ENCODE data around the gene ADH1C. TPM values are rescaled to one million over a fixed set of nuclear protein-coding genes. Genes with fewer than 3 reads are reported as not detected.
"Not testable (repeated sequence)": the region's sequence is repeated elsewhere in the genome, so short reads cannot be mapped to it uniquely, and the experiment has no call there.

Gene ADH1C
- total RNA-seq, 2 donors from 2014 or later = not detected

DNA sequence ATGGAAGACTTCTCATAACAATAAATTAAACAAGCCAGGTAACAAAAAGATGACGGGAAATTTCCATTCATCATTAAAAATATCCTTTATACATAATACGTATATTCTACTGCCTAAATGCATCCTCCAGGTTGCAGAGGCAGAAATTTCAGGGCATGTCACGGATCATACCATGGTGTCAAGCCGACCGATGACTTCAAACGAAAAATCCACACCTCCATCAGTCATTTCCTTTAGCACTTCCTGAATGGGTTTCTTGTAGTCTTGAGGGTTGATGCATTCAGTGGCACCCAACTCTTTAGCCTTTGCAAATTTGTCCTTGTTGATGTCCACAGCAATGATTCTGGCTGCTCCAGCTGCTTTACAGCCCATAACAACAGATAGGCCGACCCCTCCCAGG is 9.9 kb downstream of the ADH1C start:
- H3K27ac Mint-ChIP-seq; H3K4me3 Mint-ChIP-seq; ATAC-seq (replicated peaks in 1 of 2); H3K9me3 Mint-ChIP-seq; DNase-seq; H3K36me3 Mint-ChIP-seq (ENCODE audit: insufficient read depth in 2 of 2); H3K4me1 Mint-ChIP-seq (ENCODE audit: low read depth); H3K27me3 Mint-ChIP-seq (ENCODE audit: low read depth): not testable (repeated sequence)

DNA sequence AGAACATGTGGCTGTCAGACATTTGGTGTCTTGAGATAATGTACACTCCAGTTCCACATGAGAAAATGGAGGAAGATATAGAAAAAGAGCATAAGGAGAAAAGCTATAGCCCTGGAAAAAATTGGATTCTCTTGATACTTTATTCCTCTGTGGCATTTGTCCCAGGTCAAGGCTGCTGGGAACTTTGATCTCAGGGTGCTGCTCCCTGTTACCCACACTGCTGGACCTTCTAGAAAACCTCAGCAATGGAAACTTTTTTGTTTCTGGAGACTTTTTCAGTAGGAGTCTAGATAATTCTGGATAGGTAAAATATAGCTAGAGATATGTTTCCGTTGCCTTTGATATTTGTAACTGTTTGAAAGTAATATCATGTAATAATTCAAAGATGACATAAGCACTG is 11.1 kb downstream of the ADH1C start:
- DNase-seq = no peak
- H3K27ac Mint-ChIP-seq = no peak overlapping the region
- no peaks in the 10 kb centered on the region for H3K4me1 Mint-ChIP-seq (ENCODE audit: low read depth)
- H3K27me3 Mint-ChIP-seq (ENCODE audit: low read depth) = peaks cover 5% of the 10 kb centered on the region
- H3K36me3 Mint-ChIP-seq (ENCODE audit: insufficient read depth in 2 of 2) = no peaks in the 10 kb centered on the region
- no peaks in the 10 kb centered on the region for H3K9me3 Mint-ChIP-seq
- no peak for ATAC-seq (replicated peaks in 1 of 2)
- no peak overlapping the region for H3K4me3 Mint-ChIP-seq

DNA sequence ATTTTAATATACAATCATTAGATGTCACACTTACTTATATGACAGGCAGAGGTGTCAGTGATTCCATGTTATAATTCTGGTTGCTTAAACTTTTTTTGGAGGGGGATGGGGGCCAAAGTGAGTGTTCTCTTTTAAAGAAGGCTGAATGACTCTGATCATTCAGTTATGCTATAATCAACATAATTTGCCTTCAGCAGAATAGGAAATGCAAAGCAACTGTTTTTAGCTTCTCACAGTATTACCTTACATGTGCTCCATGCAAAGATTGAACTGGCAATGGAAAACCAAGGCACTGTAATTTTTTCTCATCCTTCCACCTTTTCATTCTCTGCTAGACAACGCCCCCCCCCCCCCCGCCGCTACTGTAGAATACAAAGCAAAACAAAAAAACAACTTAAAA is 13.4 kb downstream of the ADH1C start:
- ATAC-seq (replicated peaks in 1 of 2) (no peak), DNase-seq (no peak)
- Mint-ChIP-seq H3K4me3 (no peak overlapping the region), H3K9me3 (no peaks in the 10 kb centered on the region), H3K27me3 (ENCODE audit: low read depth) (peaks cover 5% of the 10 kb centered on the region), H3K36me3 (ENCODE audit: insufficient read depth in 2 of 2) (no peaks in the 10 kb centered on the region), H3K27ac (no peak overlapping the region), H3K4me1 (ENCODE audit: low read depth) (no peaks in the 10 kb centered on the region)

DNA sequence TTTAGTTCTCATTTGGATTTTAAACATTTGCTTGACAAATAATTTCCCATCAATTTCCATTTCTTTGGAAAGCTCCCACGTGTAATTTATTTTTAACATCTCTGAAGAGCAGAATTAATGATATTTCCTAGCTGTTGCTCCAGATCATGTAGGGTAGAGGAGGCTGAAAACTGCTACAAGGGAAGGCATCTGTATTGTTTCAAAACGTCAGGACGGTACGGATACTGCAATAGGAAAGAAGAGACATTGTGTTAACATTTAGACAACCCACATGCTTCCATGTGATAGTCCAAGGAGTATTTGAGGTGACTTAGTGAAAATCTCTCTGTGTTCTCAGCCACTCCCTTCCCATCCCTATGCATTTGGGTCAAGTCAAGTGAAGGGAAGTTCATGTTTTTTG is 16.0 kb downstream of the ADH1C start:
- peaks cover 0 to 2% of the 10 kb centered on the region in 2 donors for H3K9me3 Mint-ChIP-seq
- no peak for ATAC-seq (replicated peaks in 1 of 2)
- H3K27ac Mint-ChIP-seq = no peak overlapping the region
- DNase-seq = no peak
- no peak overlapping the region for H3K4me3 Mint-ChIP-seq
- H3K27me3 Mint-ChIP-seq (ENCODE audit: low read depth) = peaks cover 8% of the 10 kb centered on the region
- H3K36me3 Mint-ChIP-seq (ENCODE audit: insufficient read depth in 2 of 2) = no peaks in the 10 kb centered on the region
- no peaks in the 10 kb centered on the region for H3K4me1 Mint-ChIP-seq (ENCODE audit: low read depth)

DNA sequence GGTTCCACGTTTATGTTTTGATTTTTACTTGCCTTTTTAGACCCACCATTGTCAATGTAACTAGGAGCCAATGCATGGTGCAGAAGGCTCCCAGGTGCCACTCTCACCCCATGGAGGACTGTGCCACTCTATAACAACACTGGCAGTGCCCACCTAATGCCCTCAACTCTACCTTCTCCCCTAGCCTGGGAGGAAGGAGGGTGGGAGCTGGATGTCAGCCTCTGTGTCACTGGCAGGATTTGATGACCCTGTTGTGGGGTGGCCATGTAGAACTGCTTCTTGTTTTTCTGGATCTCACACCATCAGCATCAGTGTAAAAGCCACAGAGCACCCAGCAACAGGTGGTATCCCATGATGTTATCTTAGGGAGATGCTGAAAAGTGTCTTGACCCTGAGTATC is 17.7 kb downstream of the ADH1C start:
- H3K4me1 Mint-ChIP-seq (ENCODE audit: low read depth) = no peaks in the 10 kb centered on the region
- no peak for ATAC-seq (replicated peaks in 1 of 2)
- no peak for DNase-seq
- H3K4me3 Mint-ChIP-seq = no peak overlapping the region
- no peaks in the 10 kb centered on the region for H3K36me3 Mint-ChIP-seq (ENCODE audit: insufficient read depth in 2 of 2)
- peaks cover 0 to 2% of the 10 kb centered on the region in 2 donors for H3K9me3 Mint-ChIP-seq
- H3K27me3 Mint-ChIP-seq (ENCODE audit: low read depth) = peaks cover 5% of the 10 kb centered on the region
- no peak overlapping the region for H3K27ac Mint-ChIP-seq

DNA sequence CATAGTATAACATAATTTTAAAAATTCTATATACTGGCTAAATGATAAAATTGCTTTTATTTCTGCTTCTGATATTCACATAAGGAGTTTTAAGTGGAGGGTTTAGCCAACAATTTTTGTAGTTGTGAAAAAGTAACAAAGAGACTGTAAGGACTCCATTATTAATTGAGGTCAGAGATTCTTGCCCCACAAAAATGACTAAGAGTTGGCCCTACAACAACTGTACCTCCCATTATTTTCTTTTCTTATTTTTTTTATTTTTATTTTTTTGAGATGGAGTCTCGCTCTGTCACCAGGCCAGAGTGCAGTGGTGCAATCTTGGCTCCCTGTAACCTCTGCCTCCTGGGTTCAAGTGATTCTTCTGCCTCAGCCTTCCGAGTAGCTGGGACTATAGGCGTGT is 21.9 kb downstream of the ADH1C start:
- Mint-ChIP-seq H3K9me3 (peaks cover 0 to 2% of the 10 kb centered on the region in 2 donors), H3K4me3 (no peak overlapping the region), H3K4me1 (ENCODE audit: low read depth) (no peaks in the 10 kb centered on the region), H3K27me3 (ENCODE audit: low read depth) (peaks cover 5% of the 10 kb centered on the region), H3K27ac (no peak overlapping the region), H3K36me3 (ENCODE audit: insufficient read depth in 2 of 2) (no peaks in the 10 kb centered on the region)
- DNase-seq = no peak
- no peak for ATAC-seq (replicated peaks in 1 of 2)

DNA sequence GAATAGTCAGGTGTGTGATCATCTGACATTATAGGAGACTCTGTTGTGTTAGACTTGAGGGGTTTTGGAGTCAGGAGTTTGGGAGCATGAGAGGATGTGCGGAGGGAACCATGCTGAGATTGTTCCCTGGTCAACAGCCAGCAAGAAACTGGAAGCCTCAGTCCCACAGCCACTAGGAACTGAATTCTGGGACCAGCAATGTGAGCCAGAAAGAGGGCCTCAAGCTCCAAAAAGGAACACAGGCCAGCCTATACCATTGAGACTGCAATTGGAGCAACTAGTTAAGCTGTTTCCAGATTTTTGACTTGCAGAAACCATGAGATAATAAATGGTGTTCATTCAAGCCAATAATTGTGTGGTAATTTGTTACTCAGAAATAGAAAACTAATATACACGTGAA is 22.7 kb downstream of the ADH1C start:
- H3K9me3 Mint-ChIP-seq = peaks cover 0 to 2% of the 10 kb centered on the region in 2 donors
- H3K36me3 Mint-ChIP-seq (ENCODE audit: insufficient read depth in 2 of 2) = no peaks in the 10 kb centered on the region
- no peak overlapping the region for H3K27ac Mint-ChIP-seq
- H3K4me3 Mint-ChIP-seq = no peak overlapping the region
- ATAC-seq (replicated peaks in 1 of 2) (no peak), DNase-seq (no peak)
- H3K27me3 Mint-ChIP-seq (ENCODE audit: low read depth) = peaks cover 5% of the 10 kb centered on the region
- no peaks in the 10 kb centered on the region for H3K4me1 Mint-ChIP-seq (ENCODE audit: low read depth)

DNA sequence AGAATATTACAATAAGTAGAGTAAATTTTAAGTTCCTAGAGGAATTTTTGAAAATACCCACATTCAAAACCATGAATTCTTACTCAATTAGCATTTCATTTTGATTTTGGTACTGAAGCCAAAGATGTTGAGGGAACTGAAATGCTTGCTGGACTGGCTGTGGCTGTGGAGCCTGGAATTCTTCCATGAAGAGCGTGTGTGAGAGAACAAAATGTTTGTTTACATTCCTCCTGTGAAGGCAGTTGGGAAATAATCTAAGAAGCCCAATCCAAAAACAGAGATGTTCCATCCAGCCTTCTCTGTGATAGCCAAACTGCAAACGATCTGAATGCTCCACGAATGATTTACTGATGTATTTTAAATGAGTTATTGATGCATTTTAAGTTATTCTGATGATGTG is 27.6 kb downstream of the ADH1C start:
- no peak overlapping the region for H3K4me3 Mint-ChIP-seq
- no peaks in the 10 kb centered on the region for H3K9me3 Mint-ChIP-seq
- no peaks in the 10 kb centered on the region for H3K27me3 Mint-ChIP-seq (ENCODE audit: low read depth)
- DNase-seq = no peak
- no peak for ATAC-seq (replicated peaks in 1 of 2)
- no peaks in the 10 kb centered on the region for H3K36me3 Mint-ChIP-seq (ENCODE audit: insufficient read depth in 2 of 2)
- no peaks in the 10 kb centered on the region for H3K4me1 Mint-ChIP-seq (ENCODE audit: low read depth)
- H3K27ac Mint-ChIP-seq = no peak overlapping the region

DNA sequence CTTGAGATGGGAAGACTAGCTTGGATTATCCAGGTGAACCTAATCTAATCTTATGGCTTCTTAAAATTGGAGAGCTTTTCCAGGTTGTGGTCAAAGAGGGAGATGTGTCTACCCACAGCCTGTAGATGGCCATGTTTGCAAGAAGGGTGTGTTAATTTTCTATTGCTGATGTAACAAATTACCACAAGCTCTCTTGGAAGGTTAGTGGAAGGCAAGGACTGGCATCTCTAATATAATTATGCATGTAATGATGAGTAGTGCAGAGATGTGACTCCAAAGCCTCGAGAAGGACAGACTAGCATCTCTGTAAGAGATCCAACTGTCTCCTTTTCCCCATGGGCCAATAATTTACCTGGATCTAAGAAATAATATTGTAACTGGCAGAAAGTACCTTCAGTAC is 28.2 kb downstream of the ADH1C start:
- no peak overlapping the region for H3K27ac Mint-ChIP-seq

DNA sequence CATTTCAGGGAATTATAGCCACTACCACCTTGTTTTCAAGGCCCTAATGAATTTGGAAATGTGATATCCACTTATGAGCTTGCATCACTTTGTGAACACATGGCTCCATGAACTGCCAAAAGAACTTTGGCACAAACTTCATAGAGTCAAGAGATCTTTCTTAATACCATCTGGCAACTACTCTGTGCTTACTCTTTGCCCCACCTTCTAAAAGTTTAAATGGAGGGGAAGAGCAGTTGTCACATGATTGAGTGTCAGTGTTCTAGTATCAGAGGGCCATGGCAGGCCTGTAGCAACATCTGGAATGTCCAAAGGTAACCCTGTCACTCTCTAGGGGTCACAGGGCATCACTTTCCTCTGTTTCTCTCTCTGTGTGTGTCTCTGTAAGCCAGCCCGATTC is 28.8 kb downstream of the ADH1C start:
- H3K27me3 Mint-ChIP-seq (ENCODE audit: low read depth) = no peaks in the 10 kb centered on the region
- ATAC-seq (replicated peaks in 1 of 2) = no peak
- DNase-seq = no peak

More for the DNA sequence above, 28.2 kb downstream of the ADH1C start:
- Mint-ChIP-seq H3K36me3 (ENCODE audit: insufficient read depth in 2 of 2) (no peaks in the 10 kb centered on the region), H3K9me3 (no peaks in the 10 kb centered on the region), H3K4me1 (ENCODE audit: low read depth) (no peaks in the 10 kb centered on the region), H3K27me3 (ENCODE audit: low read depth) (no peaks in the 10 kb centered on the region), H3K4me3 (no peak overlapping the region)
- DNase-seq = no peak
- ATAC-seq (replicated peaks in 1 of 2) = no peak

DNA sequence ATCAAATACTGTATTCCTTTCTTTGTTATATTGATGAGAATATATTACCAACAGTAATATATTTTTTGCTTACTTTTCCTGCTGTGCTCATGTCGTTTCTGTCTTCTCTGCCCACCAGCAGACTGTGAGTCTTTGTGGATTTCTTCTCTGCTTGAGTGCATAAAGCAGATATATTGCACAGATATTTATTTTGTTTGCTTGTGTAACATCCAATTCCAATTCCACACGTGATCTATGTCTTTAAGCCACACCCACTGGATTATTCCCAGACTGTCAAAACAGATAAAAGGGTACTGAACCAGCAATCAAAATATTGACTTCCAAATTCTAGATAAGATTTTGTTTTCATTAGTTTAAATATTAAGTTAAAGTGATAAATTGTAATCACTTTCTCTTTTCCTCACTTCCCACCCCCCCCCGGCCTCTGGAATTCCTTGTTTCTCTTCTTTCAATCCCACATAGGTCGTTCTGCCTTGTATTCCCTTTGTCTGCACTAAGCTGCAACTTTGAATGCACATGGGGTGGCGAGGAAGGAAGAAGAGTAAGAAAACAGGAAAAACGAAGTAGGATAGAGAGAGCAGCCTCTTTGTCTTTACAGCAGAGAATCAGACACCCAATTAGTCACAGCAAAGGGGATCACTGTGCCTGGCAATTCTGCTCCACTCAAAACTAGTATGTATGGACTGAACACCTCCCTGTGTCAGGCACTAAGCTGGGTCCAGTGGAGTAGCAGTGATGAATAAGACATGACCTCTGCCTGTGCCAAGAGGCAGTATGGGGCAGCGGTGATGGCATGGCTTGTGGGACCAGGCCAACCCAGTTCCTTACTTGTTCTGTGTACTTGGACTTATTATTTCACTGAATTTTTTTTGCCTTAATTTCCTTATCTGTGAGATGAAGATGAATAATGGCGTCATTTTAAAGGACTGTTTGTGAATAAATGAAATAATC is 31.0 kb downstream of the ADH1C start, which contains the start of gene ADH1B:
ADH1B (minus strand) TSS at position 161 of the 951 bp plus-strand sequence; CDS start at position 91, 70 bp downstream.
- H3K9me3 Mint-ChIP-seq = no peaks in the 10 kb centered on the region
- no peaks in the 10 kb centered on the region for H3K36me3 Mint-ChIP-seq (ENCODE audit: insufficient read depth in 2 of 2)
- no peak within 1 kb of the TSS for H3K27ac Mint-ChIP-seq
- no peak for DNase-seq
- H3K27me3 Mint-ChIP-seq (ENCODE audit: low read depth) = no peaks in the 10 kb centered on the region
- no peak for ATAC-seq (replicated peaks in 1 of 2)
- H3K4me3 Mint-ChIP-seq = no peak within 1 kb of the TSS
- no peaks in the 10 kb centered on the region for H3K4me1 Mint-ChIP-seq (ENCODE audit: low read depth)

More for the DNA sequence above, 28.8 kb downstream of the ADH1C start:
- H3K4me3 Mint-ChIP-seq = no peak overlapping the region
- H3K9me3 Mint-ChIP-seq = no peaks in the 10 kb centered on the region
- H3K27ac Mint-ChIP-seq = no peak overlapping the region
- H3K36me3 Mint-ChIP-seq (ENCODE audit: insufficient read depth in 2 of 2) = no peaks in the 10 kb centered on the region
- H3K4me1 Mint-ChIP-seq (ENCODE audit: low read depth) = no peaks in the 10 kb centered on the region

DNA sequence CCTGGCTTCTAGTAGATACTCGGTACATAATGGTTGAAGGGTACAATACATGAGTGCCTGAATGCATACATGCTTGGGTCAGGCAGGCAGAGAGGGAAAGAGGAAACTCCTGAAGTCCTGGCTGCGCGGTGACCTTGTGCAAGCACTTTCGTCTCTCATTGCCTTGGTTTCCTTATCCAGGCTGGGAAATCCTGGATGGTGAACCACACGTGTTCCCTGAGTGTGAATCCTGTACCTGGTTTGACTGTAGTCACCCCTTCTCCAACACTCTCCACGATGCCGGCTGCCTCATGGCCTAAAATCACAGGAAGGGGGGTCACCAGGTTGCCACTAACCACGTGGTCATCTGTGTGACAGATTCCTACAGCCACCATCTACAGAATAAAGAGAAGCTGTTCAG is 34.7 kb downstream of the ADH1C start:
- not testable (repeated sequence) for H3K36me3 Mint-ChIP-seq (ENCODE audit: insufficient read depth in 2 of 2); H3K9me3 Mint-ChIP-seq; H3K4me3 Mint-ChIP-seq; H3K4me1 Mint-ChIP-seq (ENCODE audit: low read depth); H3K27ac Mint-ChIP-seq; ATAC-seq (replicated peaks in 1 of 2); H3K27me3 Mint-ChIP-seq (ENCODE audit: low read depth); DNase-seq

DNA sequence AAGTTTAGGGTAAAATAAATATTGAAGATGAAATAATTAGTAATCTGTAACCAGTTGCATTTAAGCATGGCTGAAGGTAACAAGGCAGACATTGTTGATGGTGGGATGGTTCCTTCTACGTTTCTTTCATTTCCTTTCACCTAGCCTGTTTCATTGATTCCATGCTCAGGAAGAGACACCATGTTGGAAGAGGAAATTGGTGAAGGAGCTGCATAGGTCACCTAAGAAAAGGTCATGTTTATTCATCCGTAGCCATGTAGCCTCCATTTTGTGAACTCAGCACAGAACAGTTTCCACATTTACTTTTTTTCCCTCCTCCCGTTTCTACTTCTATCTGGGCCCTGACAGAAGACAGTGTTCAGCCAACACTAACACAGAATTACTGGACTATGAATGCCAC is 35.2 kb downstream of the ADH1C start:
- H3K4me3 Mint-ChIP-seq = no peak overlapping the region
- no peaks in the 10 kb centered on the region for H3K27me3 Mint-ChIP-seq (ENCODE audit: low read depth)
- H3K36me3 Mint-ChIP-seq (ENCODE audit: insufficient read depth in 2 of 2) = no peaks in the 10 kb centered on the region
- no peak overlapping the region for H3K27ac Mint-ChIP-seq
- no peaks in the 10 kb centered on the region for H3K4me1 Mint-ChIP-seq (ENCODE audit: low read depth)
- ATAC-seq (replicated peaks in 1 of 2) = no peak
- DNase-seq = no peak
- H3K9me3 Mint-ChIP-seq = no peaks in the 10 kb centered on the region

DNA sequence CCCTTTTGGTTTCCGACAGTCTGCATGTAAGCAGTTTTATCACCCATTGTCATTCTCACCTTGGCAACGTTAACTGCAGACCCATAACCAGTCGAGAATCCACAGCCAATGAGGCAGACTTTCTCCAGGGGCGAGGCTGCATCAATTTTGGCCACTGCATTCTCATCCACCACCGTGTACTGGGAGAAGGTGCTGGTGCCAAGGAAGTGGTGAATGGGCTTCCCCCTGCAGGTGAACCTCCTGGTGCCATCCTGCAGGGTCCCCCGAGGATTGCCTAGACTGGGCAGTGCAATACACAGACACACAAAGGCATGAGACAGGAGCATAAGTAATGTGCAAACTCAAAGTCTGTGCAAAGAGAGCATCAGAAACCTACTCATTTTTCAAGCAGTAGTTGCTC is 36.7 kb downstream of the ADH1C start:
- ATAC-seq (replicated peaks in 1 of 2) = no peak
- Mint-ChIP-seq H3K9me3 (no peaks in the 10 kb centered on the region), H3K36me3 (ENCODE audit: insufficient read depth in 2 of 2) (no peaks in the 10 kb centered on the region), H3K27me3 (ENCODE audit: low read depth) (no peaks in the 10 kb centered on the region), H3K4me3 (no peak overlapping the region), H3K27ac (no peak overlapping the region), H3K4me1 (ENCODE audit: low read depth) (no peaks in the 10 kb centered on the region)
- DNase-seq = no peak

All from activated T-cell treated with anti-CD3 and anti-CD28 coated beads, Interleukin-2, amount 50 U/mL, for 72 hours (primary cell).